ENCODE data around the gene SCUBE1. TPM values are rescaled to one million over a fixed set of nuclear protein-coding genes. Genes with fewer than 3 reads are reported as not detected.

Gene SCUBE1
- total RNA-seq = 100 to 1,000 TPM in 2 of 4 donors, 10 to 100 TPM in 2; 37.3 to 107 (median 75.9) TPM

GRCh38 chr22:43343262-43343669 lies at the start of gene SCUBE1:
Gene SCUBE1, minus strand, starts transcription at chr22:43343372. Its CDS starts 111 bp downstream, at chr22:43343261.
- peaks cover 62% of the 10 kb centered on the region for H3K27me3 ChIP-seq
- ATAC-seq = peak; percentile 85
- no CpG with 5 or more reads among the region's 56 CpGs for WGBS, 2 donors (ENCODE audit: low coverage in 1 of 2)

GRCh38 chr22:43392385-43392989 lies 49.3 kb upstream of the SCUBE1 start:
- Histone ChIP-seq H3K9me3 (no peaks in the 10 kb centered on the region), H3K4me1 (peaks cover 0 to 8% (median 0%) of the 10 kb centered on the region in 3 donors), H3K27me3 (peaks cover 18% of the 10 kb centered on the region), H3K27ac (no peak overlapping the region), H3K36me3 (no peaks in the 10 kb centered on the region), H3K4me3 (no peak overlapping the region)
- 83 to 92% methylated on average over 5 to 6 of the region's 9 CpGs for WGBS, 2 donors (ENCODE audit: low coverage in 1 of 2)
- no peak for ATAC-seq
- no peak for TF ChIP-seq EP300 (IDR thresholded peaks at IDR 0.05)
- no peak for TF ChIP-seq POLR2AphosphoS5 (IDR thresholded peaks at IDR 0.05)
- no peak for TF ChIP-seq POLR2A (IDR thresholded peaks at IDR 0.05)
- TF ChIP-seq CTCF (IDR thresholded peaks at IDR 0.05) = no peak

More at GRCh38 chr22:43343262-43343669, at the start of gene SCUBE1:
- Histone ChIP-seq H3K27ac (peak within 1 kb of the TSS; percentile 51 to 85 (median 78)), H3K9me3 (no peaks in the 10 kb centered on the region), H3K4me3 (peak within 1 kb of the TSS; percentile 62 to 80), H3K36me3 (no peaks in the 10 kb centered on the region), H3K4me1 (peaks cover 0 to 78% (median 18%) of the 10 kb centered on the region in 3 donors)
- TF ChIP-seq EP300 (IDR thresholded peaks at IDR 0.05) (no peak), POLR2A (IDR thresholded peaks at IDR 0.05) (peak in 1 of 2 donors; percentile 53), CTCF (IDR thresholded peaks at IDR 0.05) (no peak), POLR2AphosphoS5 (IDR thresholded peaks at IDR 0.05) (no peak)

GRCh38 chr22:43391306-43391705 lies 48.1 kb upstream of the SCUBE1 start:
- Histone ChIP-seq H3K36me3 (no peaks in the 10 kb centered on the region), H3K9me3 (no peaks in the 10 kb centered on the region), H3K4me1 (peaks cover 0 to 8% (median 0%) of the 10 kb centered on the region in 3 donors), H3K4me3 (no peak overlapping the region), H3K27me3 (peaks cover 22% of the 10 kb centered on the region), H3K27ac (no peak overlapping the region)
- WGBS, 2 donors (ENCODE audit: low coverage in 1 of 2) = 82 to 88% methylated on average over 1 to 3 of the region's 3 CpGs
- TF ChIP-seq EP300 (IDR thresholded peaks at IDR 0.05) = no peak
- TF ChIP-seq POLR2A (IDR thresholded peaks at IDR 0.05) = no peak
- TF ChIP-seq CTCF (IDR thresholded peaks at IDR 0.05) = no peak
- no peak for TF ChIP-seq POLR2AphosphoS5 (IDR thresholded peaks at IDR 0.05)
- no peak for ATAC-seq

- no peak for ATAC-seq
Measured at GRCh38 chr22:43390872-43391271, 47.7 kb upstream of the SCUBE1 start.

More at GRCh38 chr22:43390872-43391271, 47.7 kb upstream of the SCUBE1 start:
- TF ChIP-seq EP300 (IDR thresholded peaks at IDR 0.05) (no peak), POLR2A (IDR thresholded peaks at IDR 0.05) (no peak), POLR2AphosphoS5 (IDR thresholded peaks at IDR 0.05) (no peak), CTCF (IDR thresholded peaks at IDR 0.05) (no peak)
- H3K9me3 ChIP-seq = no peaks in the 10 kb centered on the region
- H3K4me3 ChIP-seq = no peak overlapping the region
- peaks cover 0 to 10% (median under 1%) of the 10 kb centered on the region in 3 donors for H3K4me1 ChIP-seq
- 71% methylated on average over 4 of the region's 4 CpGs; no CpG with 5 or more reads in 1 of the 2 donors for WGBS, 2 donors (ENCODE audit: low coverage in 1 of 2)
- H3K36me3 ChIP-seq = no peaks in the 10 kb centered on the region
- H3K27ac ChIP-seq = no peak overlapping the region
- peaks cover 22% of the 10 kb centered on the region for H3K27me3 ChIP-seq

Data from gastroesophageal sphincter (tissue), 4 donors.